ENCODE results near the gene ABAT.

DNA sequence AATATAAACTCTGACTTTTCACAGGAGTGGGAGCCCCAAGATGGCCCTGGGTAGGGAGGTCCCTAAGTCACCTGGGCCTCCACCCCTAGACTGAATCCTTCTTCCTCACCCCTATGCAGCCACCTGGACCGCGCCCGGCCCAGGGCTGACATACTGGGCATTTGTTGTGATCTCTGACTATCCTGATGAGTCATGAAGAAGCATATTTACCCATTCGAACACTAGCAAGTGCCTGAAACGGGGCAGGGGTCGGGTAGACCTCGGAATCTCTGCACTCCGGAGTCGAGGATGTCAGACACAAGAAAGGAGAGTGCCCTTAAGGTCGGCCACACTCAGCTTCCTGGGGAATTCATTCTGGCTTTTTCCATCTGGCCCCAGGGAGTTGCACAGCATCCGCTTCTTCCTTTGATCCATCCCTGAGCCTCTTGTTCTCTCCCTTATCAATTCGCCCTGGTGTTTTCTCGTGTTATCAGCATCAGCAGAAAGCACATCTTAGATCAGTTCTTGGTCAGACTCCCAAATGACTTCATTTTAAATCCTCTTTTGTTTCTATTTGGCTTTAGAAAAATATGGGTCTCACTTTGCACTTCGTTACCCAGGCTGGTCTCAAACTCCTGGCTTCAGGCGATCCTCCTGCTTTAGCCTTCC is 42.5 kb upstream of the ABAT start:
- TF ChIP-seq, protein P1, sequence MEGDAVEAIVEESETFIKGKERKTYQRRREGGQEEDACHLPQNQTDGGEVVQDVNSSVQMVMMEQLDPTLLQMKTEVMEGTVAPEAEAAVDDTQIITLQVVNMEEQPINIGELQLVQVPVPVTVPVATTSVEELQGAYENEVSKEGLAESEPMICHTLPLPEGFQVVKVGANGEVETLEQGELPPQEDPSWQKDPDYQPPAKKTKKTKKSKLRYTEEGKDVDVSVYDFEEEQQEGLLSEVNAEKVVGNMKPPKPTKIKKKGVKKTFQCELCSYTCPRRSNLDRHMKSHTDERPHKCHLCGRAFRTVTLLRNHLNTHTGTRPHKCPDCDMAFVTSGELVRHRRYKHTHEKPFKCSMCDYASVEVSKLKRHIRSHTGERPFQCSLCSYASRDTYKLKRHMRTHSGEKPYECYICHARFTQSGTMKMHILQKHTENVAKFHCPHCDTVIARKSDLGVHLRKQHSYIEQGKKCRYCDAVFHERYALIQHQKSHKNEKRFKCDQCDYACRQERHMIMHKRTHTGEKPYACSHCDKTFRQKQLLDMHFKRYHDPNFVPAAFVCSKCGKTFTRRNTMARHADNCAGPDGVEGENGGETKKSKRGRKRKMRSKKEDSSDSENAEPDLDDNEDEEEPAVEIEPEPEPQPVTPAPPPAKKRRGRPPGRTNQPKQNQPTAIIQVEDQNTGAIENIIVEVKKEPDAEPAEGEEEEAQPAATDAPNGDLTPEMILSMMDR (IDR thresholded peaks at IDR 0.05), result no peak
- no peak for TF ChIP-seq POLR2A (IDR thresholded peaks at IDR 0.05)
- no peak for TF ChIP-seq EP300 (IDR thresholded peaks at IDR 0.05)
